ENCODE data around the gene SFXN3. TPM values are rescaled to one million over a fixed set of nuclear protein-coding genes. Genes with fewer than 3 reads are reported as not detected.

The SFXN3 gene
- total and polyA plus RNA-seq, 2 of the 8 experiments (the other 6 are each of a cell fraction or from before 2014, with no cell fraction given): 2.6 to 2.8 TPM

GRCh38 chr10:101031796-101032636, 982 bp downstream of the SFXN3 start:
- Histone ChIP-seq H2AK5ac (ENCODE audit: low read depth, low read length) (no peak overlapping the region), H3K14ac (ENCODE audit: insufficient read length) (no peak overlapping the region), H4K20me1 (replicated peaks in 1 of 2; ENCODE audit: control insufficient read depth in 1 of 2, insufficient read depth in 2 of 2, low read length in 2 of 2) (peaks cover 0 to 3% of the 10 kb centered on the region in 2 experiments), H3K27ac (ENCODE audit: low read depth, low read length) (no peak overlapping the region), H3K18ac (ENCODE audit: extremely low read depth, low read length) (no peak overlapping the region; the same call in 1 of the 2 replicates), H4K8ac (ENCODE audit: extremely low read depth, insufficient read depth, low read length) (peak overlapping the region; percentile 75; the same call in 1 of the 2 replicates), H2BK120ac (replicated peaks; ENCODE audit: low read depth, low read length) (no peak overlapping the region), H3K4me2 (ENCODE audit: insufficient read depth in 1 of 2, low read depth in 2 of 2, low read length in 2 of 2) (peak overlapping the region; percentile 91 to 99), H4K5ac (ENCODE audit: insufficient read length, low read depth, low read length) (no peak overlapping the region), H2BK15ac (ENCODE audit: low read length) (no peak overlapping the region), H3K4me1 (replicated peaks in 1 of 4; ENCODE audit: control insufficient read depth in 3 of 4, insufficient read depth in 4 of 4, low read length in 3 of 4) (peaks cover 0 to 26% (median 21%) of the 10 kb centered on the region in 4 experiments; a peak in 6 of 7 replicates), H3K36me3 (ENCODE audit: control insufficient read depth in 2 of 4, insufficient read depth in 4 of 4, low read length in 3 of 4) (no peaks in the 10 kb centered on the region), H3K27me3 (replicated peaks in 1 of 4; ENCODE audit: control insufficient read depth in 3 of 4, extremely low read depth in 1 of 4, insufficient read depth in 3 of 4, low read length in 3 of 4) (peaks cover 1 to 45% (median 36%) of the 10 kb centered on the region in 4 experiments), H2BK5ac (ENCODE audit: low read depth, low read length) (no peak overlapping the region), H2BK20ac (ENCODE audit: low read length) (no peak overlapping the region), H3K56ac (replicated peaks; ENCODE audit: insufficient read length, low read depth, low read length) (no peak overlapping the region), H2BK12ac (ENCODE audit: low read depth, low read length) (peak overlapping the region; percentile 80; the same call in 1 of the 2 replicates), H3K4me3 (ENCODE audit: extremely low read depth in 1 of 4, insufficient read depth in 2 of 4, low read depth in 3 of 4, low read length in 4 of 4) (peak overlapping the region; percentile 41 to 66 (median 58)), H3K23ac (ENCODE audit: insufficient read length) (no peak overlapping the region), H2AFZ (ENCODE audit: low read length) (0 out of 2 replicates have a peak overlapping the region, but pooled peaks have one; percentile 27), H3K9ac (replicated peaks in 1 of 4; ENCODE audit: extremely low read depth in 1 of 4, low read depth in 3 of 4, low read length in 3 of 4) (peak overlapping the region in 2 of 4 experiments; percentile 5 to 13; a peak in 1 of 7 replicates), H3K23me2 (ENCODE audit: low read depth, low read length) (peaks cover 17% of the 10 kb centered on the region), H3K79me2 (ENCODE audit: control insufficient read depth in 1 of 2, insufficient read depth in 2 of 2, low read length in 2 of 2) (no peaks in the 10 kb centered on the region), H3K4ac (replicated peaks; ENCODE audit: insufficient read length, low read depth, low read length) (no peak overlapping the region), H3K9me3 (ENCODE audit: insufficient read depth in 2 of 2, low read depth in 1 of 2, low read length in 1 of 2) (no peaks in the 10 kb centered on the region), H4K91ac (replicated peaks; ENCODE audit: insufficient read length, low read length) (no peak overlapping the region), H3K79me1 (ENCODE audit: low read depth, low read length) (no peaks in the 10 kb centered on the region; the same call in 1 of the 2 replicates)
- ChIA-PET CTCF (ENCODE audit: partially characterized antibody) (interaction anchor here (0.6 to 51.8 kb wide), 12 partner anchors 8 to 172 kb away, joined by 3 to 2176 read pairs (median 7); partner anchors contain the start of gene KAZALD1), POLR2A (ENCODE audit: partially characterized antibody) (interaction anchor here (0.5 to 3.5 kb wide), 6 partner anchors 9 to 84 kb away, joined by 3 to 24 read pairs (median 6); no protein-coding TSS in a partner anchor)
- DNase-seq (ENCODE audit: low read depth in 1 of 2, low spot score in 2 of 2) (peak in 1 of 2 experiments; percentile 83), FAIRE-seq (no peak)
- WGBS, 2 experiments (ENCODE audit: extremely low coverage in 1 of 2, insufficient coverage in 1 of 2, insufficient read length in 1 of 2, insufficient replicate concordance in 2 of 2, low coverage in 1 of 2, low lambda C conversion rate in 2 of 2, missing lambda C conversion rate in 1 of 2): 1% methylated on average over 42 of the region's 47 CpGs; no CpG with 5 or more reads in 1 of the 2 experiments
- no peak for TF ChIP-seq RNF2 (IDR thresholded peaks at IDR 0.05; ENCODE audit: borderline replicate concordance, low read depth, low read length, missing control alignments, poor library complexity, severe bottlenecking)
- TF ChIP-seq SRF (IDR thresholded peaks at IDR 0.05; ENCODE audit: low read depth, low read length): no peak
- 0 out of 2 replicates have a peak, but pooled peaks have one; percentile 58 for TF ChIP-seq CREB1 (IDR thresholded peaks at IDR 0.05)
- no peak for TF ChIP-seq SP1 (IDR thresholded peaks at IDR 0.05; ENCODE audit: low read depth, low read length)
- no peak; the same call in 1 of the 2 replicates for TF ChIP-seq E2F6 (IDR thresholded peaks at IDR 0.05)
- TF ChIP-seq SP4 (IDR thresholded peaks at IDR 0.05; ENCODE audit: low read length): 0 out of 2 replicates have a peak, but pooled peaks have one; percentile 6
- TF ChIP-seq SIX5 (IDR thresholded peaks at IDR 0.05; ENCODE audit: low read depth, low read length): no peak
- TF ChIP-seq NANOG (IDR thresholded peaks at IDR 0.05; ENCODE audit: insufficient read depth, low read depth, low read length, poor library complexity, severe bottlenecking): no peak
- no peak for TF ChIP-seq ATF3 (IDR thresholded peaks at IDR 0.05; ENCODE audit: insufficient read depth, low read depth, low read length)
- no peak for TF ChIP-seq POLR2AphosphoS5 (IDR thresholded peaks at IDR 0.05; ENCODE audit: low read depth, low read length)

Data from H1 (cell line).